Tibial artery (tissue), 4 donors: ENCODE data around the gene POLDIP2.

Experiments used
- DNase-seq, 2 donors: peaks; one replicate each; pipeline ENCODE4 v3.0.0-alpha.2; 2019
- H3K27ac ChIP-seq, 2 donors: fragments of 200-600 bp; sonication (generic) in 1 of 2; 1 replicate in 1 of 2; 2 replicates in 1 of 2; pipeline ENCODE4 v1.5.1; 2018 to 2019; ENCODE audit warnings: mild to moderate bottlenecking in 1 of 2
- H3K27me3 ChIP-seq, 2 donors: fragments of 200-600 bp; sonication (generic) in 1 of 2; one replicate each; pipeline versions ENCODE4 v1.5.1 to v1.6.0; 2016 to 2019
- H3K36me3 ChIP-seq, 3 donors: fragments of 200-600 bp; sonication (generic) in 2 of 3; one replicate each; pipeline ENCODE4 v1.5.1; 2016 to 2019; ENCODE audit warnings: mild to moderate bottlenecking in 2 of 3
- H3K4me1 ChIP-seq, 4 donors: fragments of 200-600 bp; sonication (generic) in 2 of 4; 1 replicate in 3 of 4; 2 replicates in 1 of 4; pipeline ENCODE4 v1.5.1; 2016 to 2019
- H3K4me3 ChIP-seq, 2 donors: fragments of 200-600 bp; sonication (generic) in 1 of 2; 1 replicate in 1 of 2; 2 replicates in 1 of 2; pipeline ENCODE4 v1.5.1; 2018 to 2019; ENCODE audit warnings: mild to moderate bottlenecking in 2 of 2
- H3K9me3 ChIP-seq, 3 donors: fragments of 200-600 bp; sonication (generic) in 1 of 3; one replicate each; pipeline ENCODE4 v1.5.1; 2016 to 2019
- CTCF ChIP-seq, 2 experiments: fragments of 200-600 bp in 1 of 2; fragments of 450-650 bp in 1 of 2; IDR thresholded peaks; one replicate each; pipeline ENCODE4 v1.5.1; 2017 to 2019; ENCODE audit warnings: antibody characterized with exemption in 2 of 2, mild to moderate bottlenecking in 1 of 2, moderate library complexity in 1 of 2
- intact Hi-C: fragments of 100-400 bp; cut with DNase I; formaldehyde crosslinking; loops from one replicate; pipeline ENCODE4 v1.15.0; 2023; ENCODE audit warnings: low total_unique reads

Gene POLDIP2

GRCh38 chr17:28328325-28328724 is 29.0 kb downstream of the POLDIP2 start:
- intact Hi-C loops = no loop called here
- no peak overlapping the region for H3K4me3 ChIP-seq
- no peak overlapping the region for H3K27ac ChIP-seq
- DNase-seq = no peak
- H3K27me3 ChIP-seq = no peaks in the 10 kb centered on the region
- H3K9me3 ChIP-seq = no peaks in the 10 kb centered on the region
- H3K4me1 ChIP-seq = peaks cover 0 to 6% (median under 1%) of the 10 kb centered on the region in 4 donors
- peaks cover 31 to 61% (median 45%) of the 10 kb centered on the region in 3 donors for H3K36me3 ChIP-seq
- TF ChIP-seq CTCF (IDR thresholded peaks at IDR 0.05) = no peak

- Histone ChIP-seq H3K27me3 (no peaks in the 10 kb centered on the region), H3K4me1 (no peaks in the 10 kb centered on the region), H3K27ac (no peak overlapping the region), H3K9me3 (no peaks in the 10 kb centered on the region), H3K4me3 (no peak overlapping the region), H3K36me3 (peaks cover 31 to 61% (median 45%) of the 10 kb centered on the region in 3 donors)
- no peak for DNase-seq
- intact Hi-C loops = no loop called here
- no peak for TF ChIP-seq CTCF (IDR thresholded peaks at IDR 0.05)
Observed at GRCh38 chr17:28327709-28328108, 29.6 kb downstream of the POLDIP2 start.

GRCh38 chr17:28327031-28327607 is 30.2 kb downstream of the POLDIP2 start:
- Histone ChIP-seq H3K9me3 (no peaks in the 10 kb centered on the region), H3K27me3 (no peaks in the 10 kb centered on the region), H3K4me1 (no peaks in the 10 kb centered on the region), H3K4me3 (no peak overlapping the region), H3K36me3 (peaks cover 31 to 58% (median 45%) of the 10 kb centered on the region in 3 donors), H3K27ac (no peak overlapping the region)
- intact Hi-C loops = no loop called here
- no peak for DNase-seq
- no peak for TF ChIP-seq CTCF (IDR thresholded peaks at IDR 0.05)

- H3K4me3 ChIP-seq = no peak overlapping the region
Observed at GRCh38 chr17:28326114-28326513, 31.2 kb downstream of the POLDIP2 start.

GRCh38 chr17:28325211-28325610 is 32.1 kb downstream of the POLDIP2 start:
- Histone ChIP-seq H3K4me3 (no peak overlapping the region), H3K4me1 (peaks cover 0 to 2% (median 0%) of the 10 kb centered on the region in 4 donors), H3K9me3 (no peaks in the 10 kb centered on the region), H3K36me3 (peaks cover 26 to 39% (median 29%) of the 10 kb centered on the region in 3 donors), H3K27me3 (no peaks in the 10 kb centered on the region), H3K27ac (no peak overlapping the region)
- intact Hi-C loops = no loop called here
- no peak for DNase-seq
- no peak for TF ChIP-seq CTCF (IDR thresholded peaks at IDR 0.05)

More at GRCh38 chr17:28326114-28326513, 31.2 kb downstream of the POLDIP2 start:
- Histone ChIP-seq H3K4me1 (no peaks in the 10 kb centered on the region), H3K9me3 (no peaks in the 10 kb centered on the region), H3K36me3 (peaks cover 26 to 48% (median 36%) of the 10 kb centered on the region in 3 donors), H3K27me3 (no peaks in the 10 kb centered on the region), H3K27ac (no peak overlapping the region)
- TF ChIP-seq CTCF (IDR thresholded peaks at IDR 0.05) = no peak
- DNase-seq = no peak
- intact Hi-C loops = no loop called here
